NOMO-1 treated with DMSO at 0.1 percent for 48 hours (cell line): ENCODE data around the gene SLFN14.
"Not testable (repeated sequence)": the region's sequence is repeated elsewhere in the genome, so short reads cannot be mapped to it uniquely, and the experiment has no call there.

Experiments used
- DNase-seq: peaks from one replicate; lab custom pipeline; 2025; ENCODE audit not compliant: unreplicated experiment; lab: John Stamatoyannopoulos, UW

The SLFN14 gene

DNA sequence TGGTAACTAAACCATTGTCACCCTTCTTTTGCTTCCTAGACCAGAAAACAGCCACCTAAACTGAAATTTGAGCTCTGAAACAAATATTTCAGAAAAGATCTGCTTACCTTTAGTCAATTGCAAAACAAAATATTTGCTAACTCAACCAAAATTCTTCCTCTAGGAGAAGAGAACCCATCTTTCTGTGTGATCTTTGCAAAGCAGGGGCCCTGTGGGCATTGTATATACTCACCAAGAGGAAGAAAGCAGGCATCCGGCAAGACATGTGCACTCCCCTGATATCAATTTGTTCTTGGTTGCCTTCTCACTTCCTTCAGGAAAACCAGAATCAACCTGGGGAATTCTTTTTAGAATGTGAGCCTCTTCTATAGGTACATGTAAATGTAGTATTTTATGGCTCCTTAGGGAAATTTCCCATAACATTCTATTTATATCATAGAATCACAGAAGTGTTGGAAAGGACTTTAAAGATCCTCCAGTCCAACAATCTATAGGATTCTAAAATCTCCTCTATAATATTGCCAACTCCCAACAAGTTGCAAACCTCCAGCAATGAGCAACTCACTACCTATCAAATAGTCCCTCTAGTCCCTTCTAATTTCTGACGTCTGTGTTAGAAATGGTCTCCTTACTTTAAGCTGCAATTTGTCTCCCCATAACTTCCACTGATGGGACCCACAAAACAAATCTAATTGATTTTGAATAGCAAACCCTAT lies 966 bp downstream of the SLFN14 start:
- DNase-seq, result no peak

DNA sequence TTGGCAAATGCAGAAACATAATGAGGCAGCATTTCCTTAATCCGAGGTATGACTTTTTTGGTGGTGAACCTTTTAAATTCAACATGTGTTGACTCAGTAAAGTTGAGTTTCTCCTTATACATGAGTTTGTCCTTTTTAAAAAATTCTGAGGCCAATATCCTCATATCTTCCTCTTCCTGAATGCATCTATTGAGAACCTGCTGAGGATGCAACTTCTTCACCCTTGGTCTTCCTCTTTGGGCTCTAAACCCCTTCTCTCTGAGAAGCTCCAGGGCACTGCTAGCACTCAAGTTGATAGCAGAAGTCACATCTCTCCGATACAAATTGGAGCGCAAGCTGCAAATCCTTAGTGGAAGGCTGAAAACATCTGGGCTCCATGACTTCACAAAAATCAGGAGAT lies 3.3 kb downstream of the SLFN14 start:
- no peak for DNase-seq

DNA sequence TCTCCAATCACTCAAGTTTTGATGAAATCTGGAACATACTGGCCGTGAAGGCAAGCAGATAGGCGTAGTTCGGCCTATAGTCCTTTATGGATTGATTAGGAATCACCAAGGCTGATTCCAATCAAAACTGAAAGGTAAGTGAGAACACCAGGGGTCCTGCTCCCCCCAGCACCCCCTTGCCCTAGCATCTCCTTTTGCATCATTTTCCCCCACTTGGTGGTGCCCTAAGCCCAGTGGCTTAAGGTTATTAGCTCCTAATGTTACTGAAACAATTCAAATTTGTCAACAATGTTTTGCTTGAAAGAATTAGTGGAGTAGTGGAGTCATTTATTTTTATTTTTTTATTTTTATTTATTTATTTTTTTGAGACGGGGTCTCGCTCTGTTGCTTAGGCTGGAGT lies 4.9 kb downstream of the SLFN14 start:
- no peak for DNase-seq

DNA sequence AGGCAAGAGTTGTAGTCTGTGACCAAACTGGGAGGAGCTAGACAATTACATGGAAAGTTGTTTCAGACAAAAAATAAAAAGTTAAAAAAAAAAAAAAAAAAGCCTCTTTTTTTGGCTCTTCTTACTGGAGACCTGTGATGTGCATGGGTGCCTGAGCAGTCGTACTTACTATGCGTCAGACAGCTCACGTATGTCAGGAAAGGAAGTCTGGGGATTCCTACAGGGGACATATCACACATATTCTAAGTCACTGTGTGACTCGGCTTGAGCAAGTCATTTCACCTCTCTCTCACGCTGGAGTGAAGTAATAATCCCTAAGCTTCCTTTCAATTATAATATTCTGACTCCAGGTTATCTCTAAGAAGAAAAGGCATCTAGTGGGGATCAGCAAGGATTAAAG lies 6.0 kb downstream of the SLFN14 start:
- DNase-seq, result no peak

DNA sequence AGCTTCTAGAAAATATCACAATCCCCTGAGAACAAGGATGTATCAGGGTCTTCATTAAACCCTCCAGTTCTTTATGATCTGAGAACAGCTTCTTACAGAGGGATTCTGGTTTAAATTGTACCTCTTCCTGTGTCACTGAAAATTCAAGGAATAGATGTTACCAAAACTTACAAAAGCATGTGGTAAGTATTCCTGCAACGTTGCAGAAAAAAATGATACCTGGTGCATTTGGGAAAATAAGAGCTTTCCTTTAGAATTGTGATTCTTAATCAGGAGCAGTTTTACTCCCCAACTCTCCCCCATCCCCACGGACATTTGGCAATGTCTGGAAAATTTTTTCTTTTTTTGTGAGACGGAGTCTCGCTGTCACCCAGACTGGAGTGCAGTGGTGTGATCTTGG lies 7.3 kb downstream of the SLFN14 start:
- DNase-seq, result no peak

DNA sequence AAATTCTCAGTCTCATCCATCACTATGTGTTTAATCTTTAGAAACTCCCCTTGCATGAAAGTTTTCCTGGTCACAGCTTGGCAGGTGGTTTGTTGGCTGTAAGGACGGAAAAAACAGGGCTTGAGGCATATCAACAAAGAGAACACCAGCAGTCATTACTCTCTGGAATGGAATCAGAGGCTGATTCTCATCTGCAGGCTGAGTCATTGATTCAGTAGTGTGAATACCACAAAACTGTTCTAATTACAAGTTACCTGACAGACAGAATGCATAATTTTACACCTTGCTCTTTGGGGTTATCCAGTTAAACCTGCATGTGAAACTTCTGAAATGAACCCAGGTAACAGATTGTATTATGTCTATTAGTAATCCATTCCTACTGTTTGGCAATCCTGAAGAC lies 11.6 kb downstream of the SLFN14 start:
- no peak for DNase-seq

DNA sequence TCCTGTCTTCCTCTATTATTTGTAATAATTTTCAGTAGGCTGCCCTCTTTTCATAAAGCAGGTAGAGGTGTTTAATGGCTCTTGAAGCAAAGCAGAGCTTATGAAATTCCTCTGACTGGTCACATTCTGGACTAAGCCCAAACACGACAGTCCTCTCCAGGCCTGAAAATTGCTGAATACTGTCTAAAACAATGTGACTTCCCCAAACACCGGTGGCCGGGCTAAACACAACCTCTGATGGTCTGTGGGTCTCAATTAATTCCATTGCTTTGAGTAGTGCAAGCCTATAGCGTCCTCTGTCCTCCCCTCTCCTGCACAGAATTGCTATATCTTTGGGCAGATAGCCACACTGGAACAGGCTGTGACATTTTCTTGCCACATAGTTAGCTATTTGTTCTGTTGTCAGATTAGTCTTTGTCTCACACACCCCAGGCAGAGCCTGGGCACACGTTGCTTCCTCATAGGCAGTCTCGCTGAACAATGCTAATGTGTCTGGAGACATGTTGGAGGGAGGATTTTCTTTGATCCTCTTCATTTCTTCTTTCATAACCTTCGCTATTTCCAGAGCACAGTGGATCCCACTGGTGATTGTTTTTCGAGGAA lies 12.3 kb downstream of the SLFN14 start:
- no peak for DNase-seq

DNA sequence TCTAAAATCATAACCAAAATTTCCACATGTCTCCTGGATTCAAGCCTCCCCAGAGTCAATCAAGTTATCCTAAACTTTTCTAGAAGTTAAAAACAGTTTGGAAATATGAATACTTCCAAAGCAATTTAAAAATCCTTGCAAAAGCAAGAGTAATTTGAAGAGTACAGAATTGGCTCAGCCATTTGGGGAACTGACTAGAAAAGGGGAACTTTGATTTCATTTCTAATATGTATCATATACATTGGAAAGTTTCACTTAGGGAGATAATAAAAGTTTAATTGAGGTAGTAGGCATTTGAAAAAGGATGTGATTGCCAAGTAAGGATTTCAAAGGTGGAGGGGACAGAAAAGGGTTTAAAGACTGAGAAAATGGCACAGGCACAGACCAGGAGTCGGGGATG lies 14.1 kb downstream of the SLFN14 start:
- DNase-seq, result peak; percentile 65

DNA sequence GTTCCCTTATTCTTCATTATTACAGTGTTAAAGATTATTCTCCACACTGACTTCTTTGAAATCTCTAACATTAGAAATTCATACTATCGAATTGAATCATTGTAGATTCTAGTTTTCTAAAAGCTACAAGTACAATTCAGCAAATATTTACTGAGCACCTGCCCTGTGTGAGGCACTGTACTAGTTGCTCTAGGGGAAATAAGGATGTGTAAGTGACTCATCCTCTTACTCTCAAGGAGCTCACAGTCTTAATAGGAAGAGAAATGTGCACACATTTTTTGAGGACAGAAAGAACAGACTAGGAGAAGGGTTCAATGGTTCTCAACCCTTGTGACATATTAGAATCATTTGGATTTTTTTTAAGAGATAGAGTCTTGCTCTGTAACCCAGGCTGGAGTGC lies 15.5 kb downstream of the SLFN14 start:
- DNase-seq, result no peak

DNA sequence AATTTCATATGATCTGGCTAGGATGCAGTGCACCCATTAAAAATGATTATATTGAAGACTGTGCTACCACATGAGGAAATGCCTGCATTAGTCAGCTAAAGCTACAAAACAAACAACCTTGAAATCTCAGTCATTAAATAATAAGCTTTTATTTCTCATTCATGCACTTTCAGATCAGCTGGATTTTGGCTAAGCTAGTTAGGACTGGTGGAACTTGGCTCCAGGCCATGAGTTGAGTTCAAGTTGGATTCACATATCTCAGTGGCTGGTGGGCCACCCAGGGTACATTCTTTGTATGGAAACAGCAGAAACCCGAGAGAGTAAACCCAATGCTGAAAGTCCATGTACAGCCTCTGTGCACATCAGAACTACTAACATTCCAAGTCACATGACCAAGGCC lies 16.8 kb downstream of the SLFN14 start:
- DNase-seq, result no peak

DNA sequence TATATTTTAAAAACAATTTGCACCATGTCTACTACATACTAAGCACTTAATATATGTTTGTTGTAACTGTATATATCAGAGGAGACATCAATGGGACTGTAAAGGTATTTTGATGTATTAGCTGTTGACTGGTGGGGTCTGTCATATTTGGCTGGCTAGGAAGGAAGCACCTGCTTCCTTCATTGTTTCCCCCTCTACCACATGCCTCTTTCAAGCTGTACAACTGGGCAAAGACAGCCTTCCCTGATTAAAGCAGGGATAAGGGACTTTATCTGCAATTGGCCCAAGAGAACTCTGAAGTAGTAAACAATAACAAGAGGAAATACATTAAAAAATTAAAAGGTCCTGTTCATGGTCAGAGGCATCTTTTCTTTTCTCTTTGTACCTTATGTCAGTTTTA lies 17.6 kb downstream of the SLFN14 start:
- DNase-seq, result no peak

DNA sequence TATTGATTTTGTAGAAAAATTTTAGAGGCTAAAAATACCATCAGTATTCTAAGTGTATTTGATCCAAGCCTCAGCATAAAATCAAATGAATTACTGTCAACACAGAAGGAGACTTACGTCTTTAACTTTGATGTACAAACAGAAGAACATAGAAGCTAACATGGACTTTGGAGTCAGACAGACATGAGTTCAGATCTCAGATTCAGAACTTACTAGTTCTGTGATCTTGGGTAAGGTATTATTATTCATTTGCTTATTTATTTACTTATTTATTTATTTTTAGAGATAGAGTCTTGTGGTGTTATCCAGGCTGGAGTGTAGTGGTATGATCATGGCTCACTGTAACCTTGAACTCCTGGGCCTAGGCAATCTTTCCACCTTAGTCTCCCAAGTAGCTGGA lies 19.2 kb downstream of the SLFN14 start:
- DNase-seq, result no peak

DNA sequence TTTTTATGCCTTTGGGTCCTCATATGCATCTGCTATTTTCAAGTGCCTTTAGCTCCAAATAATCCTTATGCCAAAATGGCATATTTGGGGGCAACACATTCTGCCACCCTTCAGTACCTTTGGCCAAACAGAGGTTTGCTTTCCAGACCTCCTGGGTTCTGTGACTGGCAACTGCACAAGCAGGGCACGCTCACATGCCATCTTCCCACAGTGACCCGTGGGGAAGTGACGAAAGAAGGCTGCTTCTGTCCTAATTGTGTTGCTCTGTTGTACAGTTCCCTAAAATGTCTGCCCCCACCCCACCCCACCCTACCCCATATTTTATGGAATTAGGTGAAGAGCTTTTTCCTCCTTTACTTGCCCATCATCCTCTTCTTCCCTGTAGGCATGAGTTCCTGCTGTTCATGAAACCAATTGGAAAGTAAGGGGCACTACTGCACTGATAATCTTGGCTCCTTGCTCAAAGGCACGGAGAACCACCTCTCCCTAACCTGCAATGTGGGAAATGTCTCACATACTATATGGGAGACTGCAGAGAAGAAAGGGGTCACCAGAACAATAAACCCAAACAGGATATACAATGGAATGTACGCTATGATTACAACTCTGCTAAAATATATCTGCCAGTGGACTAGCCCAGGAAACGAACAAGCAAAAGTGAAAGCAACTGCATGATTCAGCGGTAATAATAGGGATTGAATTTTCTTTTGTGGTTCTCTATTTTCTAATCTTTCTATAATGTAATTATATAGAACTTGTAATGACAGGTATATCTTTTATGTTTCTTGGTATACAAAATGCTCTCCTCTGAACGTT lies 19.8 kb downstream of the SLFN14 start:
- DNase-seq, result peak; percentile 60

DNA sequence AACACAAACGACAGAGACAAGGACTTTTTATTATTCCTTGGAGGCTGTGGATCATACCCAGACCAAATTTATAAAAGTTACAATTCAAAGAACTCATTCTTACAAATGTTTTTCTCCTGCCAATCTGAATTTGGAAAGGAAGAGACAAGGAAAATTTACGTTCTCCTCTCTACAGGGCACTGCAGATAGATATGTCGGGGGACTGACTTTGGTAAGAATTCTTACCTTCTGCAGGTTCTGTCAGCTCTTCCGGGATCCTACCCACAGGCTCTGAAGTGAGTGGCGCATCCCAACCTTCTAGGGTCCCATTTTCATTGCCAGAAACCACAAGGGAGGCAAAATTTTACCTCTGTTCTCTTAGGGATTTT lies 21.0 kb downstream of the SLFN14 start:
- DNase-seq, result no peak

DNA sequence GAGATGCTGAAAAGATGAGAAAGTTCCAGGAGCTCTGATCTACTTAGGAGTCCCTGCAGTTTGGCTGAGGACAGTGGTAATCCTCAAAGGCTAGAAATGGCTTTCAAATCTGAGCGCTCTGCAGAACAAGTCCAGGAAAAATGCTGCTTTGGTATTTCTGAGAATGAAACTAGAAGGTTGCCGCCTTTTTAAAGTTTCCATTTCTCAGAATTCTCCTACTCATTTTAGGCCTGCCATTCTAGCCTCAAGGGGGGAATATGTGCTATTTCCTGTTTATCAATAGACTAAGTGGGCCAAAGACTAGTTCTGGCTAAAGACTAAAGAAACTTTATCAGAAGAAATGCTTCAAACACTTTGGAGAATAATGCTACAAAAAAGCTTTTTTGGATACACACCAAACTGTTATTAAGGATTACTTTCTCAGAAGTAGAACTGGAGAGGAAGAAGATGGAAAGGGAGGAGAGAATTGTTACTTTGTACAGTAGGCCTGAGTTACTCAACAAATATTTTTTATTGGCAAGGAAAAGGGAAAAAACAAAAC lies 22.9 kb downstream of the SLFN14 start, which contains the start of gene SLFN12L:
Gene SLFN12L, minus strand, starts transcription at position 78 of the 541 bp plus-strand sequence. CDS start 15,314 bp downstream, outside the sequence.
- no peak for DNase-seq

DNA sequence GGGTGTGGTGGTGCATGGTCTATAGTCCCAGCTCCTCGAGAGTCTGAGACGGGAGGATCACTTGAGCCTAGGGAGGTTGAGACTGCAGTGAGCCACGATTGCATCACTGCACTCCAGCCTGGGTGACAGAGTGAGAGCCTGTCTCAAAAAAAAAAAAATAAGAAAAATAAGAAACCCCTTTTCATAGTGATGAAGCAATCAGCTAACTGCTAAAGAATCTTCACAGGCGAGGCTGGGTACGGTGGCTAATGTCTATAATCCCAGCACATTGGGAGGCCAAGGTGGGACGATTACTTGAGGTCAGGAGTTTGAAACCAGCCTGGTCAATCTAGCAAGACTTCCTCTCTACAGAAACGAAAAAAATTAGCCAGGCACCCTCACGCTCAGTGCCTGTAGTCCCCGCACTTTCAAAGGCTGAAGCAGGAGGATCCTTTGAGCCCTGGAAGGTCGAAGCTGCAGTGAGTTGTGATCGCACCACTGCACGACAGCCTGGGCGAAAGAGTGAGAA lies 23.9 kb downstream of the SLFN14 start:
- DNase-seq, result no peak

DNA sequence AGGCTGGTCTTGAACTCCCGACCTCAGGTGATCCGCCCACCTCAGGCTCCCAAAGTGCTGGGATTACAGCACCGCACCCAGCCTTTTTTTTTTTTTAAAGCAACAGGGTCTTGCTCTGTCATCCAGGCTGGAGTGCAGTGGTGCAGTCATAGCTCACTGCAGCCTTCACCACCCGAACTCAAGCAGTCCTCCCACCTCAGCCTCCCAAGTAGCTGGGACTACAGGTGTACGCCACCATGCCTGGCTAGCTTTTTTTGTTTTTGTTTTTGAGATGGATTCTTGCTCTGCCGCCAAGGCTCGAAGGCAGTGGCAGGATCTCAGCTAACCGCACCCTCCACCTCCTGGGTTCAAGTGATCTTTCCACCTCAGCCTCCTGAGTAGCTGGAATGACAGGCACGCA lies 25.2 kb downstream of the SLFN14 start:
- not testable (repeated sequence) for DNase-seq

DNA sequence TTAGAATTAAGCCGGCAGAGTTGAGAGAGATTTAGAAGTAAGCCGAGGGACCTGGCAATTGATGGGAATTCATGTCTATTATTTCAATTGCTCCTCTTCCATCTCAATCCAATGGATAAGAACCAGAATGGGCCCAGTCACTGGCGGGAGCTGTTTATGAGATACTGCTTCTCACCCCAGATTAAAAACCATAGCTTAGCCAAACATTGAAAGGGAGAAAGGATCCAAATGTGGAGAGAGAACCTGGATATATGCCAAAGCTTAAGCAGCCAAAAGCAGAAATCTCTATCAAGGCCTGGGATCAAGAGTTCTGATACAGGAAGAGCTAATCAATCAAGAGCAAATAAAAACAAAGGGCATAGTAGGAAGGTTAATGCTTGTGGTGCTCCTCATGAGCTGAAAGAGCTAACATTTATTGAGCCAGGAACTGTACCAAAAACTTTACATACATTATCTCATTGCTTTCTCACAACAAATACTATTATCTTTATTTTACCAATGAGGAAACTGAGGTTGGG lies 26.0 kb downstream of the SLFN14 start:
- no peak for DNase-seq

DNA sequence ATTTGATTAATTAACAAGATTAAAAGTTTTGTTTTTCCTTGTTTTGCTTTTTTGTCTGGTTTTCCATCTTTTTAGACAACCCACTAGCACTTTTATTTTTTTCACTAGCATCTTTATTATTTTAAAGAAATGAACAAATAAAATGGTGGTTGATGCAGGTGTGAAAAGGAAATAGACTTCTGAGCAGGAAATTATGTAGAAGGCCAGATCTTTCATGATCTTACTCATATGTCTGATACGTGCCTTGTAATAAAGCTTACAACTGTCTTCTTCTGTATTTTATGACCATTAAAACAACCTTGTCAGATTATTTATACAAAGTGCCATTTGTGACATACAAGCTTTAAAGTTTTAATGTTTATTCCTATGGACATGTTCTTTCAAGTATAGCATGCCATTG lies 29.5 kb downstream of the SLFN14 start:
- no peak for DNase-seq

DNA sequence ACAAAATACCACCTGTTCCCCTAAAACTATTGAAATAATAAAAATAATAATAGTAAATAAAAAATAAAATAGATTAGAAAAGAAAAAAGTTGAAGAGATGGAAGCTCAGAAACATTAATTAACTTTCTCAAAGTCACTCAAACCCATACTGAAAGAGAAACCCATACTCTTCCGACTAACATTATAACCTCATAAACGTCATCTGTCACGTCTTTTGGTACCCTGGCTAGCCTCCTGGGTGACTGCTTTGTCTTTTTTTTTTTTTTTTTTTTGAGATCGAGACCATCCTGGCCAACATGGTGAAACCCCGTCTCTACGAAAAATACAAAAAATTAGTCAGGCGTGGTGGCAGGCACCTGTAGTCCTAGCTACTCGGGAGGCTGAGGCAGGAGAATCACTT lies 30.8 kb downstream of the SLFN14 start:
- DNase-seq, result no peak

DNA sequence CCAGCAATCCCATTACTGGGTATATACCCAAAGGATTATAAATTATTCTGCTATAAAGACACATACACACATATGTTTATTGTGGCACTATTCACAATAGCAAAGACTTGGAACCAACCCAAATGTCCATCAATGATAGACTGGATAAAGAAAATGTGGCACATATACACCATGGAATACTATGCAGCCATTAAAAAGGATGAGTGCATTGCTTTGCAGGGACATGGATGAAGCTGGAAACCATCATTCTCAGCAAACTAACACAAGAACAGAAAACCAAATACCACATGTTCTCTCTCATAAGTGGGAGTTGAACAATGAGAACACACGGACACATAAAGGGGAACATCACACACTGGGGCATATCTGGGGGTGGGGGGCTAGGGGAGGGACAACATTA lies 31.3 kb downstream of the SLFN14 start:
- DNase-seq, result not testable (repeated sequence)
